Right ventricle myocardium superior (tissue), 1 donor: ENCODE data around the gene REEP1. TPM values are rescaled to one million over a fixed set of nuclear protein-coding genes. Genes with fewer than 3 reads are reported as not detected.
"Not testable (repeated sequence)": the region's sequence is repeated elsewhere in the genome, so short reads cannot be mapped to it uniquely, and the experiment has no call there.

Source experiments
- ATAC-seq: fragments of 200-7000 bp; cut with Tn5 transposase; one replicate; pipeline ENCODE4 v1.9.1; 2020; ENCODE audit warnings: mild to moderate bottlenecking; ENCODE audit not compliant: poor library complexity
- DNase-seq: peaks from one replicate; pipeline ENCODE4 v3.0.0-alpha.2; 2020
- intact Hi-C: fragments of 100-400 bp; cut with DNase I; formaldehyde crosslinking; loops from one replicate; pipeline ENCODE4 v1.11.2; 2022
- total RNA-seq: library from RNA; stranded (reverse); fragmentation: NEBNext Ultra II Directional; extraction: Animal tissue kit (Norgen Biotek cat#: 25700); gene quantifications from one replicate; pipeline ENCODE4 v1.2.1, GENCODE V29; 2021
- donor health status: DM: no; HTN: yes; CAD: no; lungs with severe emphysema.

REEP1 gene
- total RNA-seq, 1 donor from 2014 or later, result 21.5 TPM

DNA sequence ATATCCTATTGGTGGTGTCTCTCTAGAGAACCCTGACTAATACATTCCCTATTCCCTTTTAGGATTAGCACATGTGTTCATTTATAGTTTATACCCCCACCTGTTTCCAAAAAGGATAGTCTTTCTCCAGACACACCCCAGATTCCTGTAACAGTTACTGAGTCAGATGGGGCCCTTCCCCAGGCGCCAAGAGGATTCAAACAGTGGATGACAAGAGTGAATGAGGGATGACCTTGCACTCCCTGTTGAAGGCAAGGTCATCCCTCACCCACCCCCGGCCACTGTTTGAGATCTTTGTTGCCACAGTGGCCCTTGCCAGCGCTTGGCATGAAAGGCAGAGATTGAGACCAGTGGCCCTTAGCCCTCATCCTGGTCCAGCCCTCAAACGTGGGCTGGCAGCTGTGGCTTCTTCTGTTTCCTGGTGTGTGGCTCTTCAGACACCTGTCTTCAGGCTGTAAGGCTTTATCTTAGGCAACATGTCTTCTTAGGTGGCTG lies 15.3 kb upstream of the REEP1 start:
- ATAC-seq, result no peak
- DNase-seq, result no peak
- intact Hi-C loops, result no loop called here

DNA sequence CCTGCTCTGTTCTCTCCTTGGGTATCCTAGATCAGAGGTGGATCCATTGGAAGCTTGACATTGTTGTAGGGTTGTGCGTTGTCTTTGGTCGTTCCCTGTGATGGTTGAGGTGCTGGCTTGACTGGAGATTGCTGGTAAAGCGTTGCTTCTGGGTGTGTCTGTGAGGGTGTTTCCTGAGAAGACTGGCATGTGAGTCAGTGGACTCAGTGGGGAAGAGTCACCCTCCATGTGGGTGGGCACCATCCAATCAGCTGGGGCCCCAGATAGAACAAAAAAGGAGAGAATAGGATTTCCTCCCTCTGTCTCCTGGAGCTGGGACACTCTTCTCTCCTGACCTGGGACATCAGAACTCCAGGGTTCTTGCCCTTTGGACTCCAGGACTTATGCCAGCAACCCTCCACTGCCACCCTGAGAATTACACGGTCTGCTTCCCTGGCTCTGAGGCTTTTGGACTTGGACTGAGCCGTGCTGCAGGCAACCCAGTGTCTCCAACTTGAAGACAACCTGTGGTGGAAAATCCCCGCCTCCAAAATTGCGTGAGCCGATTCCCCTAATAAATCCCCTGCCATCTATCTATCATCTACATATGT lies 14.8 kb upstream of the REEP1 start:
- ATAC-seq, result no peak
- intact Hi-C loops, result no loop called here
- no peak for DNase-seq

DNA sequence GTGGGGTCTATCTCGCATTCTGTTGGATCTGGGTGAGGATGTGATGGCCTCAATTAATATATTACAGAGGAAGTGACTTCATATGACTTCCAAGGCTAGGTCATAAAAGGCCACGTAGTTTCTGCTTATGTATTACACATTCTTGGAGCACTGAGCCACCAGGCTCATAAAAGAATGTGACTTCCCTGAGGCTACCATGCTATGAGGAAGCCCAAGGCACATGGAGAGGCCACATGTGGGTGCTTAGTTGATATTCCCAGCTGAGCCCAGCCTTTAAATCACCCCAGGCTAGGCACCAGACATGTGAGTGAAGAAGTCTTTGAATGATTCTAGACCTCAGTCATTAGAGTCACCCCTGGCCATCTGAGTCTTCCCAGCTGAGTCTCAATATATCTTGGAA lies 13.3 kb upstream of the REEP1 start:
- intact Hi-C loops, result no loop called here
- DNase-seq, result no peak
- no peak for ATAC-seq

DNA sequence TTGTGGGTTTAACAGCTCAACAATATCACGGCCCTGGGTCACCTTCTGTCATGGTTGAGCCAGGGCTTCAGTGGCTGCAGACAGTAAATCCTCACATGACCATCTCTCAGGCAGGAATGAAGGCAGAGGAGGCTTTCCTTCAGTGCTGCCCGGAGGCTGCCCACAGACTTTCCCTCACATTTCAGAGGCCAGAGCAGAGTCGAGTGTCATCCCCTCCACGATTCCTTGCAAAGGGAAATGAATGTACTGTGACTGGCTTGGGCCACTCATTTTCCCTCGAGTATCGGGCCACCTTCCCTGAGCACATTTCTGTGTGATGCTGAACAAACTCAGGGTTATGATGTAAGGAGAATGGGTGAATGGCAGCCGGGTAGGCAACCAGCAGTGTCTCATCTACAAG lies 10.0 kb upstream of the REEP1 start:
- no peak for ATAC-seq
- intact Hi-C loops, result no loop called here
- no peak for DNase-seq

DNA sequence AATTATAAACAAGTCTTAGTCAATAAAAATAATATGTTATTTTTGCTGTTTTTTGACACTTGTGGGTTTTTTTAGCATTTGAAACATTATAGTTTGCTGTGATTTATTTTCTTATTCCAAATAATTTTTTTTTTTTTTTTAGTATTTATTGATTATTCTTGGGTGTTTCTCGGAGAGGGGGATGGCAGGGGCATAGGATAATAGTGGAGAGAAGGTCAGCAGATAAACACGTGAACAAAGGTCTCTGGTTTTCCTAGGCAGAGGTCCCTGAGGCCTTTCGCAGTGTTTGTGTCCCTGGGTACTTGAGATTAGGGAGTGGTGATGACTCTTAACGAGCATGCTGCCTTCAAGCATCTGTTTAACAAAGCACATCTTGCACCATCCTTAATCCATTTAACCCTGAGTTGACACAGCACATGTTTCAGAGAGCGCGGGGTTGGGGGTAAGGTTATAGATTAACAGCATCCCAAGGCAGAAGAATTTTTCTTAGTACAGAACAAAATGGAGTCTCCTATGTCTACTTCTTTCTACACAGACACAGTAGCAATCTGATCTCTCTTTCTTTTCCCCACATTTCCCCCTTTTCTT lies 8.5 kb upstream of the REEP1 start:
- ATAC-seq, intact Hi-C loops, DNase-seq: not testable (repeated sequence)

DNA sequence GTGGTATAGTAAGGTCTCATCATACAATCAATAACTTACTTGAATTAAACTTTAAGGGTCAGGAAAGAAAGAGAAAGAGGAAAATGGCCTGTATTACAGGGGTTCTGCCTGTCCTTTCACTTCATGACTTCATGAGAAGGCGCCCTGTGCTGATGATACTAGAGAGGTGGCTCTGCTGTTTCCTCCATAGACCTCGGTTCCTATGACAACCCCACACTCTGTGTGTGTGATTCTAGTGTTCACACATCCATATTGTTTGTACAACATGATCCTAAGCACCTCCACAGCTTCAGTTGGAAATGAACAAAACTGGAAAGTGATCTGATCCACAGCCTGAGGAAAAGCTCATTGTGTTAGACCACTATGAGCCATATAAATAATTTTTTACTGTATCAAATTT lies 7.0 kb upstream of the REEP1 start:
- DNase-seq (no peak), ATAC-seq (no peak)
- intact Hi-C loops, result no loop called here

DNA sequence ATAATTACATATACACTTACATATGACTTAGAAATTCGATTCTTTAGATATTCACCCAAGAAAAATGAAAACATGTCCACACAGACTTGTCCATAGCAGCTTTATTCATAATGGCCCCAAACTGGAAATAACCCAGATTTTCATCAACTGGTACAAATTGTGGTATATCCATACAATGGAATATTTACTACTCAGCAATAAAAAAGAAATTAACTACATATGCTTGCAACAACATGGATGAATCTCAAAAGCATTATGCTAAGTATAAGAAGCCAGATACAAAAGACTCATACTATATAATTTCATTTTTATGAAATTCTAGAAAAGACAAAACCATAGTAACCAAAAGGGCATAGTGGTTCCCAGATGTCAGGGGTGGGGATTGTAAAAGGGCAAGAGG lies 5.1 kb upstream of the REEP1 start:
- DNase-seq (no peak), ATAC-seq (no peak)
- intact Hi-C loops, result no loop called here

DNA sequence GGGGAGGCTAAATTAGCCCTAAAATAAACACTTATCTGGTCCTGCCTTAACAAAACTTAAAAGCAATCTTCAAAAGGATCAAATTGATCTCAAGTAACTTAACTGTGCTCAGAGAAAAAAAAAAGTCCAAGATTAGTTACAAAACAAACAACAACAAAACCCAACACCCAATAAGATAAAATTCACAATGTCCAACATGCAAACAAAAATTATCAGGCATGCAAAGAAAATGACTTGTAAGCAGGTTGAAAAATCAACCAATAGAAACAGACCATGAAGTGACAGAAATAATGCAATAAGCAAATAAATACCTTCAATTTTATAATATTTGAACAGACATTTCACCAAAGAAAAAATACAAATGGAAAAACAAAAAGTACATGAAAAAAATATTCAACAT lies 4.0 kb upstream of the REEP1 start:
- ATAC-seq, result no peak
- intact Hi-C loops, result no loop called here
- DNase-seq, result no peak

DNA sequence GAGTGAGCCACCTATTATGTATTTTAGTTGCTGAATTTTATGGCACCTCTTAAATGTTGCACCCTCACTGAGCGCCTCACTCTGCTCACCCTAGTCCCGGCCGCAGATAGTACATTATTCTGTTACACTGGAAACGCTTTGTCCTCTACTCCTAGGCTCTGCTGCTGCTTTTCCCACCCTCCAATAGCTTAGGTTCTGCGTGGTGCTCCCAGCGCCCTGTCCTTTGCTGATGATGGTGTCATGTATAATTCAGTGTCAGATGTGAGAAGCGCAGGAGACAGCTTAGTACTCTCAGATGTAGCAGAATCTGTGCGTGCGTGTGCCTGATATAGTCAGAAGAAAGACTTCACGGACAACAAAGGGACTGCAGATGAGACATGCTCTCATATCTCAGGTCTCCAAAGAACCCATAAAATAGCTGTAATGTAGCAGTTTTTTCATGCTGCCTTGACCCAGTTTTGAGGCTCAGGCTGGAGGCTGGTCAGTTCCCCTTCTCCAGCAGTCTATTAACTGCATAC lies 1.4 kb upstream of the REEP1 start:
- DNase-seq (no peak), ATAC-seq (no peak)
- intact Hi-C loops, result no loop called here

DNA sequence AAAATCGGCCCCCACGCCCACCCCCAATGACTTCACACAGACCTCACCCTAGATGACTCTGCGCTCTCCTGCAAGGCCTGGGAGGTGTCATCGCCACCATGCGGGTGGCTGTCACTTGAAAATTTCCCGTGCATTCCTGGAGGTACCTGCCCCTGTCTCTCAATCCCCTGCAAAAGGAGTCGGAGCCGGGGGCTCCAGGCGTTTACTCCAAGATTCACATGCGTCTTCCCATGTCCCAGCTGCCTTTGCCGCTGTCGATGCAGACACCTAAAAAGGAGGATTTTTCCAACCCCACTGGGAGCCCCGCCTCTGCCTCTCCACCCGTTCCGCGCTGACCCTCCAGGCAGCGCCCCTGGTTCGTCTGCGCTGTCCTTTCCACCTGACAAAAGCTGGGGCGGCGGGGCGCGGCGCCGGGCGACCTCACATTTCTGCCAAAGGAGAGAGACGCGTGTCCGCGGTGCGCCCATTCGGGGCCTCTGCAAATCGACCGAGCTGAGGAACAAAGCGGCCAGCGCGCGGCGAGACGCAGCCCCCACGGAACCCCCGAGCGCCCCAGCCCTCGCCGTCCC lies 667 bp downstream of the REEP1 start:
- intact Hi-C loops, result no loop called here
- peak; percentile 46 for DNase-seq
- ATAC-seq, result peak; percentile 60

DNA sequence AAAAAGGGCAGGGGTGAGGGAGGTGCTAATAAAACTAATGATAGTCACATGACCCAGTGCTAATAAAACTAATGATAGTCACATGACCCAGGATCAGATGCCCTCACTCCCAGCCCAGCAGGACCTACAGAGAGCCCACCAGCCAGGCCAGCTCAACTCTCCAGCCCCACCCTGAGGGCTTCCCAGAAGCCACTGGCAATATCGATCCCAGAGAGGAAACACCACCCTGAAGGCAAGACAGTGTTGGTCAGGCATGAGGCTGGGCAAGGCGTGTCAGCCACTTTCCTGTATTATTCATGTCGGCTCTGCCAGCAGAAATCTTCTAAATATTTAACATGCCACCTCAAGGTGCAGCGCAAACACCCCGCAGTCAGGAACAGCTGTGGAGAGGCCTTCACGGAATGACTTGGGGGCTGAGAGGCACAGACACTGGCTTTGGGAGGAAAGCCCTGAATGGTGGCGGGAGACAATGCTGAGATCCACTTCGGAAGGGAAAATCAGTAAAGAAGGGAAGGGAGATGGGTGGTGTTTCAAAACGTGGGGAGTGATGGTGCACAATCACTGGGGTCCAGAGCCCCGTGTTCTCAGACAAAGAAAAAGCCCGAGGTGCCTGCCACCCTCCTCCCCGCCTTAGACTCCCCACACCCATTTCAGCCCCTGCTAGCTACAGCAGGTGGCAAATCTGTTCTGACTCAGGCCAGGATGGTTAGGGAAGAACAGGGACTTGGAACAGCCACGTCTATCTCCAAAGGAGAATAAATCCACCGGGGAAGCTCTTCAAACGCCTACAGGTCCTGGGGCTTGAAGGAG lies 1.4 kb downstream of the REEP1 start:
- no peak for DNase-seq
- intact Hi-C loops, result no loop called here
- ATAC-seq, result no peak

DNA sequence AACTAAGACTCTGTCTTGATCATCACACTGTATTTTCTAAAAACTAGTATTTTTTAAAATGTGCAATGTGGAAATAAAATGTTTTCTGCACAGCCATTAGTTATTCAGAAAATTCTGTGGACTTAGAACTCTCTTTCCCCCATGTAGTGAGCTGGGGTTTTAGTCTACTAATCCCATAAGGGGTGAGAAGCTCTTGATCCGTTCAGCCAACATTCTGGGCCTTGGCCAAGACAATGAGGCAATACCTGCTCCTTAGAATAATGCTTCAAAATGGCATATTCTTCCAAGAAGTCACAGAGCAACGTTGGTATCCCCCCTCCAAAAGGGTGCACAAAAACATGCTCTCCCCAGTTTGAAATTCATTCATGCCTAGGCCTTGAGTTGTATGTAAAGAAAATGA lies 4.0 kb downstream of the REEP1 start:
- no peak for DNase-seq
- ATAC-seq, result no peak
- intact Hi-C loops, result no loop called here

DNA sequence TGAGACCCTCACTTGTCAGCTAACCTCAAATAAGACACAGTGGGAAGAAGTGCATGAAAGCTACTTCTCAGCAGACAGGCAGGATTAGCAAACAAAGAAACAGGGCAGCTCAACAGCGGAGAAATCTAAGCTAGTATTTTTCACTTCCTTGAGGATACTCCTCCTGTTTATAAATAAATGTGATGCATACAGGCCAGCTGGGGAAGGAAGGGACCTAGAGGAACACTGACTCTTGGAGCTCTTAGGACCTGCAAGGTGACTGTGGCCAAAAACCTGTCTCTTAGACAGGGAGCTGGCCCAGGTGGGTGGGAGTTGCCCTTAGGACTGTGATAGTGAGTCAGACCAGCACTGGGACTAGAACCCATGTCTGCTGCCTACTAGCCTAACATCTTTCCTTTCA lies 4.8 kb downstream of the REEP1 start:
- no peak for ATAC-seq
- intact Hi-C loops, result no loop called here

DNA sequence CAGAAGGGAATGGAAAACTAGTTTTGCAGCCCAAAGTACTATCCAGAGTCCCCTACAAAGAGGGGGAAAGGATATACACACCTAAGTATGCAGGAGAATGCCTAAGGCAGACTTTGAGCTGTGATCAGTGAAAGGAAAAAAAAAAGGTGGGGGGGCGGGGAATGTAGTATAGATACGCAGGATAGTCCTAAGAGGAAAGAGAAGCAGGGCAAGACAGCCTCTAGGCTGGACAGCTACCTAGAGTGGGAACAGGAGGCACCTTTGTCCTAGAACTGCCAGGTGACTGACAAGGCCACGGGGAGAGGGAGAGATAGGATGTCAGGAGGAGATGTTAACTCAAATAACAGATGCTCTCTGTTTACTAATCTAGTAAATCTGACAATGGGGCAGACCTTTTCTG lies 6.0 kb downstream of the REEP1 start:
- ATAC-seq (no peak), DNase-seq (no peak)
- intact Hi-C loops, result no loop called here

More for the DNA sequence above, 4.8 kb downstream of the REEP1 start:
- no peak for DNase-seq

DNA sequence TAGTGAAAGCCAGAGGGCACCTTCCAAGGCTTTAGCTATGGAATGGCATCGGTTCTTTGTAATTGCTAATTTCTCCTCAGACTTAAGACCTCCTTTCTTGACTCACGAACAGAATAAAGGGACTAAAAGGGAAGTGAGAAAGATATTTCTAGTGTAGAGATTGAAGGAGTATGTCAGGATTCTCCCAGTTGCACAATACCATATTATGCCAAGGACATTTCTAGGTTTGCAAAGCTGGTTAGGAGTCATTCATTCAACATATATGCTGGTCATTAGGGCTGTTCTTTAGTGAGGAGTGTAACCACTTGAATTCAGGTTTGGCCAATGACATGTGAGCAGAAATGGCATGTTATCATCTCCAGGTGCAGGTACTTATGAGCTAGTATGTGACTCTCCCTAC lies 7.4 kb downstream of the REEP1 start:
- intact Hi-C loops, result no loop called here
- ATAC-seq, result no peak
- DNase-seq, result no peak

DNA sequence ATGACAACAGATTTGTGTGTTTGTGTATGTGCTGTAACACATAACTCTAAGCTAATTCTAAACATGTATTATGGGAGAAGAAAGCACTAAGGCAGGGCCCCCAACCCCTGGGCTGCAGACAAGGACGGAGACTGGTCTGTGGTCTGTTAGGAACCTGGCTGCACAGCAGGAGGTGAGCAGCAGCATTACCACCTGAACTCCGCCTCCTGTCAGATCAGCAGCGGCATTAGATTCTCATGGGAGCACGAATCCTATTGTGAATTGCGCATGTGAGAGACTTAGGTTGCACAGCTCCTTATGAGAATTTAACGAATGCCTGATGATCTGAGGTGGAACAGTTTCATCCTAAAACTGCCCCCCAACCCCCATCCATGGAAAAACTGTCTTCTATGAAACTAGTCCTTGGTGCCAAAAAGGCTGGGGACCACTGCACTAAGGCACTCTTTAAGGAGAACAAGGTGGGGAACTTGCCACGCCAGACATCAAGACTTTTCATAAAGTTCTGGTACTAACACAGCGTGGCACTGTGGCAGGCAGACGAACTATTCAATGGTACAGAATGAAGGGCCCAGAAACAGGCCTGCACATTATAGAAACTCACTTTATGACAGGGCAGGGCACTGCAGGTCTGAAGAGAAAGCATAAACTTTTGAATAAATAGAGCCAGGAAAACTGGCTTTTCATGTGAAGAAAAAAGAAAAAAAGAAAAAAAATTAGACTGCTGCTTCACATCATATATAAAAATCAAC lies 14.0 kb downstream of the REEP1 start:
- intact Hi-C loops, result no loop called here
- no peak for DNase-seq
- no peak for ATAC-seq

DNA sequence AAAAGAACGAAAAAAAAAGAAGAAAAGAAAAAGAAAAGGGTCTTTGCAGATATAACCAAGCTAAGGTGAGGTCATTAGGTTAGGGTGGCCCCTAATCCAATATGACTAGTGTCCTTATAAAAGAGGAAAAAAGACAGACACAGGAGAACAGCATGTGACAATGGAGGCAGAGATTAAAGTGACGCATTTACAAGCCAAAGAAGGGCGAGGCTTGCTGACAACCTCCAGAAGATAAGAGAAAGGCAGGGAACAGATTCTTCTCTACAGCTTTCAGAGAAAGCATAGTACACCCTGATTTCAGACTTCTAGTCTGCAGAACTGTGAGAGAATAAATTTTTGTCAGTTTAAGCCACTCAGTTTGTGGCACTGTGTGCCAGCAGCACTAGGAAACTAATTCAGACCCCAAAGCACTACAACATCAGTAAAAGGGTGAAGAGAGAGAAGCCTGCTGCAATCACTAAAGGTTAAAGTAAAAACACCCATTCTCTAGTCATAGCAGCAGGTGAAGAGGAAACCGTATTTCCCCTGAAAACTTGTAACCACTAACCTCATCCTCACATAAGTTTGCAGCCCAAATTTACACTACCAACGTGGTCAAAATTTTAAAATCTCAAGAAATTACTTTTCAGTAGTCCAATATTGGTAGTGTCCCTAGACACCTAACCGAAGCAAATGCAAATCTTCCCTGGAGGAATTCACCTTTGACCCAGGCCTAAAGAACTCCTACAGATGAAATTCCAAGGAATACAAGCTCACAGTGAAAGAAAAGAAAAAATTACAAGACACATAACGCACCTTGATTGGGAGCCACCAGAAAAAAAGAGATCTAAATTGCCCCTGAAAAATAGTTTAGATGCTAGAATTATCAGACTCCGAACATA lies 17.5 kb downstream of the REEP1 start:
- peak; percentile 55 for ATAC-seq
- no peak for DNase-seq
- intact Hi-C loops, result no loop called here

DNA sequence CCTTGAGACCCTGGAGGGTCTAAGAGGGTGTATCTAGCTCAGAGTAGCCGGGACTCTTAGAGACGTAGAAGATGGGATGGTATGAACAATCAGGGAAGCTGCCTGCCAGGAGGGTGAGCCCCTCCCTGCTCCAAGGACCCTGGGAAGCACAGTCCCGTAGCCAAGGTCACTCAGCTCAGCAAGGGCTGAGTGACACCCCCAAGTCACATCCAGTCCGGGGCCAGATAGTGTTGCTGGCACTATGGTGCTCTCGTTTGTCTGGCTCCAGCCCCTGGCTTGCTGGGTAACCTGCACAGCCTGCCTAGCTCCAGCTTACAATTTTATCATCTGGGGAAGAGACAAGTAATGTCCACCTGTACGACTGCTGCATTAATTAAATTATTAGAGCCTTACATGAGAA lies 22.3 kb downstream of the REEP1 start:
- intact Hi-C loops, result no loop called here
- no peak for DNase-seq
- ATAC-seq, result peak; percentile 54
